ENCODE results near the gene SLC35F3. TPM values are rescaled to one million over a fixed set of nuclear protein-coding genes. Genes with fewer than 3 reads are reported as not detected.

SLC35F3 gene
- total RNA-seq, 1 donor from 2014 or later, result 0.57 TPM

- no peak overlapping the region for H3K27ac Mint-ChIP-seq (ENCODE audit: unreplicated experiment)
- Histone ChIP-seq H3K9me3 (ENCODE audit: insufficient read depth, low read depth, low read length) (no peaks in the 10 kb centered on the region), H3K4me3 (ENCODE audit: insufficient read depth, low read depth, low read length) (no peak overlapping the region), H2AFZ (ENCODE audit: low read depth, low read length) (no peak overlapping the region), H3K4me1 (ENCODE audit: insufficient read depth, low read length) (no peaks in the 10 kb centered on the region), H3K79me2 (ENCODE audit: insufficient read depth, low read length) (no peaks in the 10 kb centered on the region), H3K4me2 (ENCODE audit: low read length) (no peak overlapping the region), H3K27ac (ENCODE audit: low read depth, low read length) (no peak overlapping the region), H4K20me1 (ENCODE audit: insufficient read depth, low read length) (no peaks in the 10 kb centered on the region), H3K27me3 (ENCODE audit: insufficient read depth, low read length) (no peaks in the 10 kb centered on the region), H3K9ac (ENCODE audit: low read length) (no peak overlapping the region), H3K36me3 (ENCODE audit: insufficient read depth, low read length) (no peaks in the 10 kb centered on the region)
- H3K36me3 Mint-ChIP-seq (ENCODE audit: low read depth, unreplicated experiment), result no peaks in the 10 kb centered on the region
- no peak for TF ChIP-seq CTCF (IDR thresholded peaks at IDR 0.05; ENCODE audit: insufficient read depth, low read depth, low read length)
- no peak for TF ChIP-seq EZH2 (IDR thresholded peaks at IDR 0.05; ENCODE audit: insufficient read depth, low read length)
- H3K9me3 Mint-ChIP-seq (ENCODE audit: unreplicated experiment), result no peaks in the 10 kb centered on the region
- peaks cover 4% of the 10 kb centered on the region for H3K27me3 Mint-ChIP-seq (ENCODE audit: low read depth, unreplicated experiment)
- no peak for DNase-seq (ENCODE audit: low read depth)
- FAIRE-seq, result no peak
- H3K4me3 Mint-ChIP-seq (ENCODE audit: unreplicated experiment), result no peak overlapping the region
- peaks cover 7% of the 10 kb centered on the region for H3K4me1 Mint-ChIP-seq (ENCODE audit: low read depth, unreplicated experiment)
These were observed 32.4 kb downstream of the SLC35F3 start for GRCh38 chr1:233936842-233937241.

- DNase-seq (ENCODE audit: low read depth), result no peak
- H3K36me3 ChIP-seq (ENCODE audit: insufficient read depth, low read length), result no peaks in the 10 kb centered on the region
- no peak overlapping the region for H3K4me3 Mint-ChIP-seq (ENCODE audit: unreplicated experiment)
- H3K4me1 Mint-ChIP-seq (ENCODE audit: low read depth, unreplicated experiment), result peaks cover 7% of the 10 kb centered on the region
- H3K9me3 ChIP-seq (ENCODE audit: insufficient read depth, low read depth, low read length), result no peaks in the 10 kb centered on the region
- no peak for TF ChIP-seq CTCF (IDR thresholded peaks at IDR 0.05; ENCODE audit: insufficient read depth, low read depth, low read length)
- TF ChIP-seq EZH2 (IDR thresholded peaks at IDR 0.05; ENCODE audit: insufficient read depth, low read length), result no peak
- no peaks in the 10 kb centered on the region for H3K4me1 ChIP-seq (ENCODE audit: insufficient read depth, low read length)
- no peak overlapping the region for H2AFZ ChIP-seq (ENCODE audit: low read depth, low read length)
- H3K4me2 ChIP-seq (ENCODE audit: low read length), result no peak overlapping the region
- no peak for FAIRE-seq
- H3K36me3 Mint-ChIP-seq (ENCODE audit: low read depth, unreplicated experiment), result no peaks in the 10 kb centered on the region
- no peaks in the 10 kb centered on the region for H3K79me2 ChIP-seq (ENCODE audit: insufficient read depth, low read length)
- H3K9me3 Mint-ChIP-seq (ENCODE audit: unreplicated experiment), result no peaks in the 10 kb centered on the region
- no peak overlapping the region for H3K9ac ChIP-seq (ENCODE audit: low read length)
- no peaks in the 10 kb centered on the region for H4K20me1 ChIP-seq (ENCODE audit: insufficient read depth, low read length)
- peaks cover 4% of the 10 kb centered on the region for H3K27me3 Mint-ChIP-seq (ENCODE audit: low read depth, unreplicated experiment)
- H3K27me3 ChIP-seq (ENCODE audit: insufficient read depth, low read length), result no peaks in the 10 kb centered on the region
- H3K27ac Mint-ChIP-seq (ENCODE audit: unreplicated experiment), result no peak overlapping the region
- no peak overlapping the region for H3K4me3 ChIP-seq (ENCODE audit: insufficient read depth, low read depth, low read length)
- H3K27ac ChIP-seq (ENCODE audit: low read depth, low read length), result no peak overlapping the region
These were observed 34.0 kb downstream of the SLC35F3 start for GRCh38 chr1:233938476-233938875.

- Histone ChIP-seq H3K36me3 (ENCODE audit: insufficient read depth, low read length) (no peaks in the 10 kb centered on the region), H4K20me1 (ENCODE audit: insufficient read depth, low read length) (no peaks in the 10 kb centered on the region), H3K9ac (ENCODE audit: low read length) (no peak overlapping the region), H2AFZ (ENCODE audit: low read depth, low read length) (no peak overlapping the region), H3K9me3 (ENCODE audit: insufficient read depth, low read depth, low read length) (no peaks in the 10 kb centered on the region), H3K27me3 (ENCODE audit: insufficient read depth, low read length) (no peaks in the 10 kb centered on the region), H3K4me1 (ENCODE audit: insufficient read depth, low read length) (no peaks in the 10 kb centered on the region), H3K4me2 (ENCODE audit: low read length) (no peak overlapping the region), H3K4me3 (ENCODE audit: insufficient read depth, low read depth, low read length) (no peak overlapping the region), H3K27ac (ENCODE audit: low read depth, low read length) (no peak overlapping the region), H3K79me2 (ENCODE audit: insufficient read depth, low read length) (no peaks in the 10 kb centered on the region)
- Mint-ChIP-seq H3K27me3 (ENCODE audit: low read depth, unreplicated experiment) (peaks cover 4% of the 10 kb centered on the region), H3K4me3 (ENCODE audit: unreplicated experiment) (no peak overlapping the region), H3K36me3 (ENCODE audit: low read depth, unreplicated experiment) (no peaks in the 10 kb centered on the region), H3K4me1 (ENCODE audit: low read depth, unreplicated experiment) (peaks cover 7% of the 10 kb centered on the region), H3K9me3 (ENCODE audit: unreplicated experiment) (no peaks in the 10 kb centered on the region), H3K27ac (ENCODE audit: unreplicated experiment) (no peak overlapping the region)
- FAIRE-seq, result no peak
- no peak for DNase-seq (ENCODE audit: low read depth)
- TF ChIP-seq EZH2 (IDR thresholded peaks at IDR 0.05; ENCODE audit: insufficient read depth, low read length), result no peak
- no peak for TF ChIP-seq CTCF (IDR thresholded peaks at IDR 0.05; ENCODE audit: insufficient read depth, low read depth, low read length)
These were observed 35.0 kb downstream of the SLC35F3 start for GRCh38 chr1:233939451-233939850.

Data from astrocyte (in vitro differentiated cells and primary cell).